SK-N-MC (cell line): ENCODE results near the gene ACOX1.

Experiments used
- DNase-seq: peaks from one replicate; pipeline ENCODE4 v3.0.0-alpha.2; 2011; ENCODE audit warnings: low read depth, low spot score
- H3K27ac ChIP-seq: fragments of 200-600 bp; sonication (generic); 2 replicates; pipeline ENCODE4 v1.5.1; 2016; ENCODE audit warnings: mixed run types
- H3K36me3 ChIP-seq: fragments of 200-600 bp; sonication (generic); 2 replicates; pipeline ENCODE4 v1.6.1; 2017; ENCODE audit warnings: antibody characterized with exemption, low read length, mixed read lengths; ENCODE audit not compliant: insufficient read depth
- H3K4me3 ChIP-seq: fragments of 200-600 bp; sonication (generic); 2 replicates; pipeline ENCODE4 v1.5.1; 2016
- H3K9ac ChIP-seq: fragments of 200-600 bp; sonication (generic); 2 replicates; pipeline ENCODE4 v1.8.0; 2017; ENCODE audit warnings: mixed run types, mixed read lengths; ENCODE audit not compliant: insufficient read length
- H3K9me3 ChIP-seq: fragments of 200-600 bp; sonication (generic); 2 replicates; pipeline ENCODE4 v1.6.1; 2017; ENCODE audit warnings: low read depth, mild to moderate bottlenecking, antibody characterized with exemption, low read length, moderate library complexity, mixed read lengths
- EZH2 ChIP-seq: fragments of 200-600 bp; sonication (generic); IDR thresholded peaks from one replicate; pipeline ENCODE4 v1.6.1; 2017; ENCODE audit warnings: antibody characterized with exemption
- FOXP2 ChIP-seq: optimal IDR thresholded peaks from 2 replicates; pipeline ENCODE3; 2011; ENCODE audit warnings: mild to moderate bottlenecking, moderate library complexity; ENCODE audit not compliant: insufficient read depth; ENCODE audit errors: extremely low read length, control extremely low read depth
- POLR2AphosphoS5 ChIP-seq: IDR thresholded peaks from 2 replicates; pipeline ENCODE4 v1.6.1; 2012; ENCODE audit warnings: mild to moderate bottlenecking, low read depth, low read length, borderline replicate concordance

ACOX1 gene

DNA sequence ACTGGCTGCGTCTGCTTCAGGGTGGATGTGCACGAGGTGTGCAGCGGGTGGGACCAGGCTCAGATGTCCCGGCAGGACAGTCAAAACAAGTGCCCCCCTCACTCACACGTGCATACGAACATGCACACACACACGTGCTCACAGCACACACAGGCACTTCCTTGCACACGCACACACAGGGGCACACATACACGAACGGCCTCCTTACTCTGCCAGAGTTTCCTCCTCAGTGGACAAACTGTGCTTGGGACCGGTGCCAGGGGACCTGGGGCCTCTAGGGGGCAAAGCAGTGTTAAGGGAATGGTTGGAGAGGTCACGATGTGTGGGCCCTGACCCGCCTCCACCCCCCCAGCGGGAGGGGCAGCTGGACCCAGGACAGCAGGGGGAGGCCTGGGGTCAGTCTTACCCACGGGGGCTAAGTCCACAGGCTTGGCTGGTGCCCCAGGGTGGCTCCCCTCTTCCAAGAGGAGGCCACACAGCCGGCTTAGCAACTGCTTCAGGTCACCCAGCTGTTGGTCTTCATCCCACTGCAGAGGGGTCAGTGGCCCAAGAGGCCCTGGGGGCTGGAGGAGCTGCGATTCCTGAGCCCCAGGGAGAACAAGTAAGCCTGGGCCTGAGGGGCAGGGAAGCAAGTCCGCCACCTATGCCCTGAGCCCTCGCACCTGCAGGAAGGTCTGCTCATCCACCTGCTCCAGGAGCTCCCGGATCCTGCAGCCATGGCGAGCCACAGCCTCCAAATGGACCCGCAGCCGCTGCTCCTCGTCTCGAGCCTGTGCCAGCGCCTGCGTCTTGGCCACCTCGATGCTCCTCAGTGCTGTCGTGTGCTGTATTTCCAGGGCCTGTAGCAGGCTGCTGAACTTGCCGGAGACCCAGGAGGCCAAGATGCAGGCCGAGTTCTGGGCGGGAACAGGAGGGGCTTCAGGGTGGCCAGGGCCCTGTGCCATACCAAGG lies 87.1 kb downstream of the ACOX1 start:
- no peak for DNase-seq
- Histone ChIP-seq H3K9ac (no peak overlapping the region), H3K27ac (no peak overlapping the region), H3K36me3 (no peaks in the 10 kb centered on the region; the same call in 1 of the 2 replicates), H3K4me3 (no peak overlapping the region), H3K9me3 (no peaks in the 10 kb centered on the region)
- TF ChIP-seq POLR2AphosphoS5, result no peak; the same call in 1 of the 2 replicates
- no peak for TF ChIP-seq FOXP2
- no peak for TF ChIP-seq EZH2
